ENCODE data around the gene DCUN1D2.

Gene DCUN1D2

DNA sequence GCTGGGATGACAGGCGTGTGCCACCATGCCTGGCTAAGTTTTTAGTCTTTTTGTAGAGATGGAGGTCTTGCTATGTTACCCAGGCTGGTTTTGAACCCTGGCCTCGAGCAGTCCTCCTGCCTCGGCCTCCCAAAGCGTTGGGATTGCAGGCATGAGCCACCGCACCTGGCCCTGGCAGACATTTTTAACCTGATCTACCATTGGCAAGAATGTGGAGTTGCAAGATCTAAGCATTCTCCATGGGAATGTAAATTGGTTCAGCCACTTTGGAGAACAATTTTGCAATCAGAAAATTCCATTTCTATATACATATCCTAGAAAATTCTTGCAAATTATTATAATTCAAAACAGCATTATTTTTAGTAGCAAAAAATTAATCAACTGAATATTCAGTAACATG, 24.3 kb upstream of the DCUN1D2 start:
- TF ChIP-seq, protein P1, sequence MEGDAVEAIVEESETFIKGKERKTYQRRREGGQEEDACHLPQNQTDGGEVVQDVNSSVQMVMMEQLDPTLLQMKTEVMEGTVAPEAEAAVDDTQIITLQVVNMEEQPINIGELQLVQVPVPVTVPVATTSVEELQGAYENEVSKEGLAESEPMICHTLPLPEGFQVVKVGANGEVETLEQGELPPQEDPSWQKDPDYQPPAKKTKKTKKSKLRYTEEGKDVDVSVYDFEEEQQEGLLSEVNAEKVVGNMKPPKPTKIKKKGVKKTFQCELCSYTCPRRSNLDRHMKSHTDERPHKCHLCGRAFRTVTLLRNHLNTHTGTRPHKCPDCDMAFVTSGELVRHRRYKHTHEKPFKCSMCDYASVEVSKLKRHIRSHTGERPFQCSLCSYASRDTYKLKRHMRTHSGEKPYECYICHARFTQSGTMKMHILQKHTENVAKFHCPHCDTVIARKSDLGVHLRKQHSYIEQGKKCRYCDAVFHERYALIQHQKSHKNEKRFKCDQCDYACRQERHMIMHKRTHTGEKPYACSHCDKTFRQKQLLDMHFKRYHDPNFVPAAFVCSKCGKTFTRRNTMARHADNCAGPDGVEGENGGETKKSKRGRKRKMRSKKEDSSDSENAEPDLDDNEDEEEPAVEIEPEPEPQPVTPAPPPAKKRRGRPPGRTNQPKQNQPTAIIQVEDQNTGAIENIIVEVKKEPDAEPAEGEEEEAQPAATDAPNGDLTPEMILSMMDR (conservative IDR thresholded peaks at IDR 0.05) = no peak
- TF ChIP-seq ZFX (IDR thresholded peaks at IDR 0.05) = no peak
- H3K27ac ChIP-seq = no peak overlapping the region

DNA sequence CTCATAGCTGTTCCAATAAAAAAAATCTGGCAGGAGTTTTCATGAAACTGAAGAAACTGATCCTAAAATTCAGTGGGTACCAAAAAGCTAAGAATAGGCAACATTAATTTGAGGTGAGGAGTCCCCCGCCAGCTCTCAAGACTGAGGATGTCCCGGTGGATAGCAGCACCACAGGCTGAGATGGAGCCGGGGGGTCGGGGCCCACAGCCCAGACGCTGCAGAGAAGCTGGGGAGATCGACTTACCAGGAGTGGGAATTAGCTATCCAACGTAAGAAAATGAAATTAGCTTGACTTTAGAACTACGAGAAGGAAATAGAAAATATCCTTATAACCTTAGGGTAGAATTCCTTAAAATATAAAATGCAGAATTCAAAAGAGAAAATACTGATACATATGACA, 23.2 kb upstream of the DCUN1D2 start:
- H3K27ac ChIP-seq = no peak overlapping the region
- no peak for TF ChIP-seq ZFX (IDR thresholded peaks at IDR 0.05)
- TF ChIP-seq, protein P1 (conservative IDR thresholded peaks at IDR 0.05) = no peak

DNA sequence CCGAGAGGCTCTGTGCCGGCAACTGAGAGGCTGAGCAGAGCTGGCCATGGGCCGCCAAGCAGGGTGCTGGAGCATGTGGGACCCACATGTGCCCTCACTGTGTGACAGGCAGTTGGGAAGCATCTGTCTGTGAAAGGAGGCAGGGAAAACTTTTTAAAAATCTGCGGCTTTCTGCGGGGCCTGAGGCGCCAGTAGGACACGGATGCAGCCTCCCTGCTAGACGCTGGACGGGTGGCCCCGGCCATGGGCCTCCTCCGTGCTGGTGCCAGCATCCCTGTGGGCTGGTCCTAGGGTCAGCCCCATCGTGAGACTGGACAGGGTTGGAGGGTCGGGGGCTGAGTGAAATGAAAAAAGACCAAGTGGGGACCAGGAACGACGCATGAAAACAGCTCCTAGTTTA, 20.9 kb upstream of the DCUN1D2 start:
- no peak overlapping the region for H3K27ac ChIP-seq
- TF ChIP-seq, protein P1 (conservative IDR thresholded peaks at IDR 0.05) = no peak
- no peak for TF ChIP-seq ZFX (IDR thresholded peaks at IDR 0.05)

DNA sequence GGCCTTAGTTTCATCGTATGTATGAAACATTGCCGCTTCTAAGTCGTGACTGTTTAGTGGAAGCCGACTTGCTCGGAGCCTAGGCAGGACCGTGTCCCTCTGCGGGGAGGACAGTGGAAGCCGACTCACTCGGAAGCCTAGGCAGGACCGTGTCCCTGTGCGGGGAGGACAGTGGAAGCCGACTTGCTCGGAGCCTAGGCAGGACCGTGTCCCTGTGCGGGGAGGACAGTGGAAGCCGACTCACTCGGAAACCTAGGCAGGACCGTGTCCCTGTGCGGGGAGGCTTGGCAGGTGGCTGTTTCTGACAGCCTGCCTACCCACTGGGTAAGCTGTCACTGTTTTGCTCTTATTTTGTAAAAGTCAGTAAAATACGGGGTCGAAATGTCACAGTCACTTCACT, 20.4 kb upstream of the DCUN1D2 start:
- H3K27ac ChIP-seq = no peak overlapping the region

DNA sequence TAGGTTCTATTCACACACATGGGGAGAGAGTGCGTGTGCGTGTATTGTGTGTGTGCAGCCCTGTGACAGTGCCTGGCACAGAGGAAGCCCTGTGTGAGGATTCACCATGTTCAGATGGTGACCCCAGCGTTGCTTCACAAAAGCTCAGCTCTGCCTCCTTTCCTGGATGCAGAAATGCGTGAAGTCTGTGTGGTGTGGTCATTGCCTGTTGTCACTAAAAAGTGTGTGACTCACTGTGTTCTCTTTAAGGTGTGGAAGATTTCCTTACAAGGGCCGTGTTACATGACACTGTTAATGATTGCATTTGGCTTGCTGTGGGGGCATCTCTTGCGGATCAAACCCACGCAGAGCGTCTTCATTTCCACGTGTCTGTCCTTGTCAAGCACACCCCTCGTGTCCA, 19.5 kb upstream of the DCUN1D2 start:
- no peak overlapping the region for H3K27ac ChIP-seq
- TF ChIP-seq, protein P1 (conservative IDR thresholded peaks at IDR 0.05) = no peak

More for the DNA sequence above, 20.4 kb upstream of the DCUN1D2 start:
- TF ChIP-seq ZFX (IDR thresholded peaks at IDR 0.05) = no peak
- TF ChIP-seq, protein P1 (conservative IDR thresholded peaks at IDR 0.05) = no peak

DNA sequence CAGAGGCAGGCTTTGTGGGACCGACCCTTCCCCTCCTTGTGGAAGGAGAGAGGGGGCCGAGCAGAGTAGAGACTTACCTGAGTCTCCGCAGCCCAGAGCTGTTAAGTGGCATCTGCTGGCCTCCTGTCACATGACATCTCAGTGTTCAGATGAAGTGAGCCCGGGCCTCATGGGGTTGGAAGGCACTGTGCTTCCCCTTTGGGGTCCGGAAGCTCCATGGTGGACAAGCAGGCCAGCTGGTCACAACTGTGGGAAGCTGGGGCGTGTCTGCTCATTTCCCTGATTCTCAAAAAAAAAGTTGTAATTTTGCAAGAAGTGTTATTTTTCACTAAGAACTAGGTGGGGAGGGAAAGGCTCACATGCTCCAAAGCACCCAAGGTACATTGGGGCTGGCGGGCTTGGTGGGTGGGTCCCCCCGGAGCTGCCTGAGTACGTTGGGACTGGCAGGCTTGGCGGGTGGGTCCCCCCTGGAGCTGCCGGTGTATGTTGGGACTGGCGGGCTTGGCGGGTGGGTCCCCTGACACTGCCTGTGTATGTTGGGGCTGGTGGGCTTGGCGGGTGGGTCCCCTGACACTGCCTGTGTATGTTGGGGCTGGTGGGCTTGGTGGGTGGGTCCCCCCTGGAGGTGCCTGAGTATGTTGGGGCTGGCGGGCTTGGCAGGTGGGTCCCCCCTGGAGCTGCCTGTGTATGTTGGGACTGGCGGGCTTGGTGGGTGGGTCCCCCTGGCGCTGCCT, 18.2 kb upstream of the DCUN1D2 start:
- no peak overlapping the region for H3K27ac ChIP-seq
- TF ChIP-seq, protein P1 (conservative IDR thresholded peaks at IDR 0.05) = no peak
- TF ChIP-seq ZFX (IDR thresholded peaks at IDR 0.05) = no peak

DNA sequence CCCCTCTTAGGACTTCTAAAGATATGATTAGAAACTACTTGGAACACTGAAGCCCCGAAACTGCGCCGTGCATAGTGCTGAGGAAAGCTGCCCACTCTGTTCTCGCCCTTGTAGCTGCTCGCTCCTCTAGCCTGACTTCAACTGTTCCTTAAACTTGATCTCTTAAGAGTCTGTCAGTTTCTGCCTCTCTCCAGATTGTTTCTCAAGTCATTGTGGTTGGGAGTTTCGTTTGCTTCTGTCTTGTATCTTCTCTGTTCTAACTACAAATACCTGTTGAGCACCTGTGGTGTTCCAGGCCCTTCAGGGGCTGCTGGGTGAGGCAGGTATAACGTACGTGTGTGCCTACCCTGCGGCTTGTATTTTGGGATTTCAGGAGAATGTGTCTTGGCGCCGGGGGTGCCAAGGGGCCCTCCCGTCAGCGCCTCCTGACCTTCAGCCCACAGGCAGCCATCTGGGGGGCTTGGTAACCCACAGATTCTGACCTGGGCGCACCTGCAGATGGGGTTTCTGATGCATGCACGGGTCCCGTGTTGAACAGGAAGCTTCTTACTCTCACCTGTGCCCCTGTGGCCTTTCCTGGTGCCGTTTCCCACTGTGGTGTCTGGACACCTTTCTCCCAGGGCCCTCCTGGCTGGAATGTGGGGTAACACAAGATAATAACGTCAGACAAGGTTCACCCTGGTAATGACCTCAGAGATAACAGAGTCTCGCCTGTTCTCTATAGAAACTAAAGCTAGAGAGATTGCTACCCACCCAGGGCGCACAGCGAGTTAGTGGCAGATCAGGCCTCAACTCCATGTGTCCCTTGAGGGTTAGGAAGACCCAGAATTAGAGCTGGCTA, 17.2 kb upstream of the DCUN1D2 start:
- TF ChIP-seq, protein P1 (conservative IDR thresholded peaks at IDR 0.05) = no peak
- no peak for TF ChIP-seq ZFX (IDR thresholded peaks at IDR 0.05)
- H3K27ac ChIP-seq = no peak overlapping the region
